PFSK-1 (cell line): ENCODE measurements around the gene SAG.

Source experiments
- FOXP2 ChIP-seq: optimal IDR thresholded peaks from 2 replicates; pipeline ENCODE3; 2011; ENCODE audit warnings: borderline replicate concordance, control low read depth, inconsistent platforms; ENCODE audit not compliant: insufficient read depth; ENCODE audit errors: extremely low read length, extremely low read depth
- POLR2AphosphoS5 ChIP-seq: IDR thresholded peaks from 2 replicates; pipeline ENCODE4 v1.6.1; 2012; ENCODE audit warnings: low read depth, mild to moderate bottlenecking, control low read depth, low read length, moderate library complexity
- REST ChIP-seq, 2 experiments: IDR thresholded peaks; 2 replicates each; pipeline versions ENCODE4 v1.6.1 to v1.8.0; 2011 to 2012; ENCODE audit warnings: low read depth in 2 of 2, low read length in 2 of 2, control low read depth in 1 of 2, inconsistent platforms in 1 of 2, mild to moderate bottlenecking in 1 of 2, moderate library complexity in 1 of 2; ENCODE audit not compliant: insufficient read depth in 1 of 2
- SIN3A ChIP-seq: IDR thresholded peaks from 2 replicates; pipeline ENCODE4 v1.6.1; 2012; ENCODE audit warnings: mild to moderate bottlenecking, low read length, moderate library complexity, borderline replicate concordance; ENCODE audit not compliant: insufficient read depth
- TAF1 ChIP-seq: IDR thresholded peaks from 2 replicates; pipeline ENCODE4 v1.6.1; 2012; ENCODE audit warnings: low read length, control low read depth, borderline replicate concordance; ENCODE audit not compliant: insufficient read depth

SAG gene

GRCh38 chr2:233334915-233335314 is 27.3 kb downstream of the SAG start:
- no peak for TF ChIP-seq TAF1
- TF ChIP-seq REST (IDR thresholded peaks at IDR 0.05; ENCODE audit: insufficient read depth in 1 of 2, low read depth in 2 of 2, low read length in 2 of 2), result no peak
- TF ChIP-seq FOXP2, result no peak
- TF ChIP-seq POLR2AphosphoS5, result no peak
- TF ChIP-seq SIN3A, result no peak

GRCh38 chr2:233336541-233336940 is 28.9 kb downstream of the SAG start:
- no peak for TF ChIP-seq POLR2AphosphoS5
- no peak for TF ChIP-seq FOXP2
- no peak for TF ChIP-seq SIN3A
- TF ChIP-seq REST (IDR thresholded peaks at IDR 0.05; ENCODE audit: insufficient read depth in 1 of 2, low read depth in 2 of 2, low read length in 2 of 2), result no peak
- TF ChIP-seq TAF1, result no peak

GRCh38 chr2:233338046-233338445 is 30.4 kb downstream of the SAG start:
- TF ChIP-seq TAF1, result no peak
- no peak for TF ChIP-seq POLR2AphosphoS5

- no peak for TF ChIP-seq FOXP2
- no peak for TF ChIP-seq REST (IDR thresholded peaks at IDR 0.05; ENCODE audit: insufficient read depth in 1 of 2, low read depth in 2 of 2, low read length in 2 of 2)
- no peak for TF ChIP-seq SIN3A
- TF ChIP-seq TAF1, result no peak
- no peak for TF ChIP-seq POLR2AphosphoS5
Measured at GRCh38 chr2:233338812-233339368, 31.3 kb downstream of the SAG start.

GRCh38 chr2:233339427-233339826 is 31.8 kb downstream of the SAG start:
- TF ChIP-seq REST (IDR thresholded peaks at IDR 0.05; ENCODE audit: insufficient read depth in 1 of 2, low read depth in 2 of 2, low read length in 2 of 2) (no peak), FOXP2 (no peak), SIN3A (no peak), POLR2AphosphoS5 (no peak), TAF1 (no peak)

- TF ChIP-seq FOXP2 (no peak), POLR2AphosphoS5 (no peak), TAF1 (no peak), SIN3A (no peak), REST (IDR thresholded peaks at IDR 0.05; ENCODE audit: insufficient read depth in 1 of 2, low read depth in 2 of 2, low read length in 2 of 2) (no peak)
Measured at GRCh38 chr2:233341296-233341695, 33.7 kb downstream of the SAG start.
